ENCODE results near the gene ADRM1. TPM values are rescaled to one million over a fixed set of nuclear protein-coding genes. Genes with fewer than 3 reads are reported as not detected.

The ADRM1 gene
- total RNA-seq, 1 experiment from 2014 or later, result 127 TPM

GRCh38 chr20:62311832-62312661 is 9.2 kb downstream of the ADRM1 start:
- Mint-ChIP-seq H3K9me3 (ENCODE audit: unreplicated experiment) (no peaks in the 10 kb centered on the region), H3K36me3 (ENCODE audit: insufficient read depth, unreplicated experiment) (peaks cover 85% of the 10 kb centered on the region), H3K27me3 (ENCODE audit: insufficient read depth, unreplicated experiment) (no peaks in the 10 kb centered on the region), H3K4me1 (ENCODE audit: insufficient read depth, unreplicated experiment) (no peaks in the 10 kb centered on the region), H3K4me3 (ENCODE audit: unreplicated experiment) (no peak overlapping the region), H3K27ac (ENCODE audit: low read depth, unreplicated experiment) (no peak overlapping the region)
- ChIA-PET POLR2A (no interaction called here), CTCF (no interaction called here)
- no TSS peak for BruUV-seq (replicated peaks)
- no peak for TF ChIP-seq CTCF (IDR thresholded peaks at IDR 0.05; ENCODE audit: unreplicated experiment)
- no peak for DNase-seq (ENCODE audit: unreplicated experiment)
- intact Hi-C loops (cut with micrococcal nuclease), result no loop called here

- POLR2A ChIA-PET, result no interaction called here
- Mint-ChIP-seq H3K27me3 (ENCODE audit: insufficient read depth, unreplicated experiment) (no peaks in the 10 kb centered on the region), H3K9me3 (ENCODE audit: unreplicated experiment) (no peaks in the 10 kb centered on the region), H3K4me3 (ENCODE audit: unreplicated experiment) (no peak overlapping the region), H3K36me3 (ENCODE audit: insufficient read depth, unreplicated experiment) (peaks cover 85% of the 10 kb centered on the region), H3K27ac (ENCODE audit: low read depth, unreplicated experiment) (no peak overlapping the region), H3K4me1 (ENCODE audit: insufficient read depth, unreplicated experiment) (no peaks in the 10 kb centered on the region)
- intact Hi-C loops (cut with micrococcal nuclease), result no loop called here
- CTCF ChIA-PET, result no interaction called here
- no peak for TF ChIP-seq CTCF (IDR thresholded peaks at IDR 0.05; ENCODE audit: unreplicated experiment)
- BruUV-seq (replicated peaks), result no TSS peak
- DNase-seq (ENCODE audit: unreplicated experiment), result no peak
Measured at GRCh38 chr20:62312662-62312977, 9.8 kb downstream of the ADRM1 start.

GRCh38 chr20:62313021-62313420 is 10.2 kb downstream of the ADRM1 start:
- Mint-ChIP-seq H3K36me3 (ENCODE audit: insufficient read depth, unreplicated experiment) (peaks cover 85% of the 10 kb centered on the region), H3K9me3 (ENCODE audit: unreplicated experiment) (no peaks in the 10 kb centered on the region), H3K27me3 (ENCODE audit: insufficient read depth, unreplicated experiment) (no peaks in the 10 kb centered on the region), H3K4me1 (ENCODE audit: insufficient read depth, unreplicated experiment) (no peaks in the 10 kb centered on the region), H3K27ac (ENCODE audit: low read depth, unreplicated experiment) (no peak overlapping the region), H3K4me3 (ENCODE audit: unreplicated experiment) (no peak overlapping the region)
- DNase-seq (ENCODE audit: unreplicated experiment), result no peak
- CTCF ChIA-PET, result interaction anchor here (0.5 to 0.6 kb wide), 2 partner anchors 67 to 123 kb away, joined by 3 to 4 read pairs; no protein-coding TSS in a partner anchor
- intact Hi-C loops (cut with micrococcal nuclease), result no loop called here
- POLR2A ChIA-PET, result no interaction called here
- TF ChIP-seq CTCF (IDR thresholded peaks at IDR 0.05; ENCODE audit: unreplicated experiment), result no peak
- no TSS peak for BruUV-seq (replicated peaks)

GRCh38 chr20:62313460-62314338 is 10.9 kb downstream of the ADRM1 start:
- ChIA-PET CTCF (interaction anchor here (0.5 to 0.7 kb wide), 3 partner anchors 9 to 124 kb away, joined by 3 to 4 read pairs (median 3); no protein-coding TSS in a partner anchor), POLR2A (interaction anchor here (3.9 kb wide), 1 partner anchor 7 kb away, joined by 32 read pairs; no protein-coding TSS in a partner anchor)
- no peak overlapping the region for H3K4me3 Mint-ChIP-seq (ENCODE audit: unreplicated experiment)
- no peaks in the 10 kb centered on the region for H3K9me3 Mint-ChIP-seq (ENCODE audit: unreplicated experiment)
- intact Hi-C loops (cut with micrococcal nuclease), result no loop called here
- no TSS peak for BruUV-seq (replicated peaks)
- no peaks in the 10 kb centered on the region for H3K27me3 Mint-ChIP-seq (ENCODE audit: insufficient read depth, unreplicated experiment)
- peaks cover 85% of the 10 kb centered on the region for H3K36me3 Mint-ChIP-seq (ENCODE audit: insufficient read depth, unreplicated experiment)
- H3K4me1 Mint-ChIP-seq (ENCODE audit: insufficient read depth, unreplicated experiment), result no peaks in the 10 kb centered on the region
- DNase-seq (ENCODE audit: unreplicated experiment), result no peak
- no peak for TF ChIP-seq CTCF (IDR thresholded peaks at IDR 0.05; ENCODE audit: unreplicated experiment)
- H3K27ac Mint-ChIP-seq (ENCODE audit: low read depth, unreplicated experiment), result no peak overlapping the region

All from MCF 10A (cell line).